Spleen (tissue), 11 donors: Measurements from ENCODE around the gene OPRPN. TPM values are rescaled to one million over a fixed set of nuclear protein-coding genes. Genes with fewer than 3 reads are reported as not detected.

ENCODE experiments used
- DNase-seq: peaks from one replicate; pipeline ENCODE4 v3.0.0-alpha.2; 2020
- H3K27ac ChIP-seq, 8 donors: fragments of 200-600 bp; sonication (generic) in 7 of 8; 1 replicate in 4 of 8; 2 replicates in 4 of 8; pipeline versions ENCODE4 v1.5.0 to v1.8.0; 2016 to 2021; ENCODE audit warnings: inconsistent platforms in 4 of 8, mild to moderate bottlenecking in 4 of 8, moderate library complexity in 1 of 8
- H3K27me3 ChIP-seq, 7 donors: fragments of 200-600 bp; sonication (generic) in 6 of 7; replicated peaks in 1 of 7; 1 replicate in 4 of 7; 2 replicates in 3 of 7; pipeline versions ENCODE4 v1.5.0 to v1.8.0; 2016 to 2021; ENCODE audit warnings: inconsistent platforms in 3 of 7, mild to moderate bottlenecking in 1 of 7
- H3K36me3 ChIP-seq, 6 donors: fragments of 200-600 bp; sonication (generic) in 5 of 6; 1 replicate in 4 of 6; 2 replicates in 2 of 6; pipeline versions ENCODE4 v1.5.0 to v1.8.0; 2016 to 2021; ENCODE audit warnings: inconsistent platforms in 2 of 6
- H3K4me1 ChIP-seq, 6 donors: fragments of 200-600 bp; sonication (generic) in 5 of 6; 1 replicate in 3 of 6; 2 replicates in 3 of 6; pipeline versions ENCODE4 v1.5.0 to v1.8.0; 2016 to 2021; ENCODE audit warnings: inconsistent platforms in 3 of 6
- H3K4me3 ChIP-seq, 8 donors: fragments of 200-600 bp; sonication (generic) in 7 of 8; 1 replicate in 4 of 8; 2 replicates in 4 of 8; pipeline versions ENCODE4 v1.5.0 to v1.8.0; 2016 to 2021; ENCODE audit warnings: inconsistent platforms in 4 of 8, mild to moderate bottlenecking in 4 of 8, moderate library complexity in 2 of 8
- H3K9me3 ChIP-seq, 8 donors: fragments of 200-600 bp; sonication (generic) in 7 of 8; 1 replicate in 4 of 8; 2 replicates in 4 of 8; pipeline versions ENCODE4 v1.5.0 to v1.8.0; 2016 to 2021; ENCODE audit warnings: inconsistent platforms in 4 of 8
- CTCF ChIP-seq, 11 experiments: fragments of 200-600 bp in 7 of 11; fragments of 450-650 bp in 4 of 11; sonication (generic) in 4 of 11; IDR thresholded peaks in 8 of 11; conservative IDR thresholded peaks in 3 of 11; 1 replicate in 7 of 11; 2 replicates in 4 of 11; pipeline versions ENCODE4 v1.4.0 to v1.8.0; 2016 to 2021; ENCODE audit warnings: antibody characterized with exemption in 11 of 11, inconsistent platforms in 4 of 11, mild to moderate bottlenecking in 1 of 11
- POLR2A ChIP-seq, 3 donors: fragments of 450-650 bp; IDR thresholded peaks; one replicate each; pipeline ENCODE4 v1.5.1; 2017; ENCODE audit warnings: antibody characterized with exemption in 3 of 3, mild to moderate bottlenecking in 1 of 3
- POLR2AphosphoS5 ChIP-seq, 3 donors: sonication (generic); formaldehyde crosslinking; IDR thresholded peaks; one replicate each; pipeline ENCODE4 v1.5.1; 2017; ENCODE audit warnings: antibody characterized with exemption in 3 of 3
- WGBS, 5 donors: extraction: QIAGEN DNeasy Blood & Tissue Kit in 3 of 5; methylation state at CpG; one replicate each; pipeline versions ENCODE4 v1.1.5 to v1.1.7; 2013 to 2018; 5-methylcytosine and 5-hydroxymethylcytosine counted together
- intact Hi-C: fragments of 100-400 bp; cut with DNase I; formaldehyde crosslinking; loops from one replicate; pipeline ENCODE4 v1.15.0; 2023; ENCODE audit warnings: low total_unique reads
- polyA plus RNA-seq, 3 donors: library from polyadenylated mRNA; stranded (reverse); fragments of 200-250 nt; gene quantifications; one replicate each; pipeline ENCODE4 v1.2.1, GENCODE V29; 2013
- total RNA-seq, 7 donors: library from RNA; depleted of rRNA in 3 of 7; stranded (reverse); fragments of >200 nt in 3 of 7; fragmentation: NEBNext Ultra II Directional in 4 of 7; extraction: Animal tissue kit (Norgen Biotek cat#: 25700) in 4 of 7; gene quantifications; one replicate each; pipeline versions ENCODE4 v1.1.0 to v1.2.1, GENCODE V29; 2016 to 2021
- donor health status: healthy with polysubstance abuse.
- donor health status: DM: no; HTN: no; CAD: no; lungs with moderate emphysema.
- donor health status: DM: no; HTN: no; CAD: no.
- donor health status: Bipolar disorder and iron deficiency.
- donor health status: healthy.
- donor health status: DM: no; HTN: no; CAD: no.
- donor health status: DM: yes; HTN: yes; CAD: no.

Gene OPRPN
- total and polyA plus RNA-seq, 10 donors, result not detected

GRCh38 chr4:70399319-70399718 lies 1.6 kb downstream of the OPRPN start:
- no peak for DNase-seq
- intact Hi-C loops, result no loop called here
- no peak for TF ChIP-seq POLR2AphosphoS5 (IDR thresholded peaks at IDR 0.05)
- no peak for TF ChIP-seq POLR2A (IDR thresholded peaks at IDR 0.05)
- no peak for TF ChIP-seq CTCF (IDR thresholded peaks at IDR 0.05 in 8 of 11, conservative IDR thresholded peaks at IDR 0.05 in 3 of 11)
- Histone ChIP-seq H3K9me3 (no peaks in the 10 kb centered on the region), H3K4me1 (no peaks in the 10 kb centered on the region), H3K4me3 (no peak overlapping the region), H3K36me3 (no peaks in the 10 kb centered on the region), H3K27ac (no peak overlapping the region), H3K27me3 (no peaks in the 10 kb centered on the region)
- 80 to 96% (median 82%) methylated on average over 1 of the region's 1 CpG for WGBS, 5 donors

GRCh38 chr4:70402762-70403161 lies 5.0 kb downstream of the OPRPN start:
- no peaks in the 10 kb centered on the region for H3K9me3 ChIP-seq
- no peak for DNase-seq
- intact Hi-C loops, result no loop called here
- H3K4me1 ChIP-seq, result no peaks in the 10 kb centered on the region
- no peak overlapping the region for H3K4me3 ChIP-seq
- H3K36me3 ChIP-seq, result no peaks in the 10 kb centered on the region
- TF ChIP-seq CTCF (IDR thresholded peaks at IDR 0.05 in 8 of 11, conservative IDR thresholded peaks at IDR 0.05 in 3 of 11) (no peak), POLR2AphosphoS5 (IDR thresholded peaks at IDR 0.05) (no peak), POLR2A (IDR thresholded peaks at IDR 0.05) (no peak)
- H3K27ac ChIP-seq, result no peak overlapping the region
- no peaks in the 10 kb centered on the region for H3K27me3 ChIP-seq
- 71 to 94% (median 76%) methylated on average over 1 of the region's 1 CpG for WGBS, 5 donors

- no peak for TF ChIP-seq POLR2A (IDR thresholded peaks at IDR 0.05)
- TF ChIP-seq POLR2AphosphoS5 (IDR thresholded peaks at IDR 0.05), result no peak
- TF ChIP-seq CTCF (IDR thresholded peaks at IDR 0.05 in 8 of 11, conservative IDR thresholded peaks at IDR 0.05 in 3 of 11), result no peak
- intact Hi-C loops, result no loop called here
- WGBS, 5 donors, result 68 to 86% (median 73%) methylated on average over 6 of the region's 6 CpGs
Measured at GRCh38 chr4:70405765-70406164, 8.0 kb downstream of the OPRPN start.

GRCh38 chr4:70425306-70425705 lies 27.6 kb downstream of the OPRPN start:
- no peaks in the 10 kb centered on the region for H3K27me3 ChIP-seq
- no peak for DNase-seq
- no peak for TF ChIP-seq POLR2AphosphoS5 (IDR thresholded peaks at IDR 0.05)
- TF ChIP-seq POLR2A (IDR thresholded peaks at IDR 0.05), result no peak
- H3K27ac ChIP-seq, result no peak overlapping the region
- intact Hi-C loops, result no loop called here
- peaks cover 0 to 6% (median 0%) of the 10 kb centered on the region in 8 donors for H3K9me3 ChIP-seq
- no peaks in the 10 kb centered on the region for H3K4me1 ChIP-seq
- H3K4me3 ChIP-seq, result no peak overlapping the region
- H3K36me3 ChIP-seq, result no peaks in the 10 kb centered on the region
- 81 to 100% (median 96%) methylated on average over 1 of the region's 1 CpG for WGBS, 5 donors

More at GRCh38 chr4:70405765-70406164, 8.0 kb downstream of the OPRPN start:
- H3K27ac ChIP-seq, result no peak overlapping the region
- H3K27me3 ChIP-seq, result no peaks in the 10 kb centered on the region
- no peaks in the 10 kb centered on the region for H3K36me3 ChIP-seq
- no peaks in the 10 kb centered on the region for H3K9me3 ChIP-seq
- H3K4me3 ChIP-seq, result no peak overlapping the region
- no peaks in the 10 kb centered on the region for H3K4me1 ChIP-seq
- DNase-seq, result no peak

- no peaks in the 10 kb centered on the region for H3K27me3 ChIP-seq
- DNase-seq, result no peak
- peaks cover 0 to 6% (median 0%) of the 10 kb centered on the region in 8 donors for H3K9me3 ChIP-seq
- no peaks in the 10 kb centered on the region for H3K36me3 ChIP-seq
- TF ChIP-seq POLR2A (IDR thresholded peaks at IDR 0.05) (no peak), CTCF (IDR thresholded peaks at IDR 0.05 in 8 of 11, conservative IDR thresholded peaks at IDR 0.05 in 3 of 11) (no peak), POLR2AphosphoS5 (IDR thresholded peaks at IDR 0.05) (no peak)
- intact Hi-C loops, result no loop called here
- no peak overlapping the region for H3K27ac ChIP-seq
- no peak overlapping the region for H3K4me3 ChIP-seq
- H3K4me1 ChIP-seq, result no peaks in the 10 kb centered on the region
Measured at GRCh38 chr4:70426789-70427188, 29.0 kb downstream of the OPRPN start.
